ENCODE measurements around the gene UBTFL1.
A peak's percentile ranks its signal among the peaks of the same experiment; 100 is the strongest.
"Not testable (repeated sequence)": the region's sequence is repeated elsewhere in the genome, so short reads cannot be mapped to it uniquely, and the experiment has no call there.

UBTFL1 gene

GRCh38 chr11:90085650-90086049 lies at the start of gene UBTFL1:
Gene UBTFL1, plus strand, starts transcription at chr11:90085950. Its CDS starts 0 bp downstream, at chr11:90085950.
- H3K27me3 ChIP-seq (replicated peaks); H3K4me3 ChIP-seq (ENCODE audit: low read depth, low read length); H3K27ac ChIP-seq; H3K36me3 ChIP-seq (replicated peaks); in situ Hi-C loops (cut with HindIII; ENCODE audit: low pct_ligation_motif_present, low sequenced_read_pairs); DNase-seq: not testable (repeated sequence)

GRCh38 chr11:90051591-90052209 lies 34.0 kb upstream of the UBTFL1 start:
- DNase-seq; in situ Hi-C loops (cut with HindIII; ENCODE audit: low pct_ligation_motif_present, low sequenced_read_pairs); H3K36me3 ChIP-seq (replicated peaks); H3K4me3 ChIP-seq (ENCODE audit: low read depth, low read length); H3K27me3 ChIP-seq (replicated peaks); H3K27ac ChIP-seq: not testable (repeated sequence)

GRCh38 chr11:90052311-90052710 lies 33.4 kb upstream of the UBTFL1 start:
- in situ Hi-C loops (cut with HindIII; ENCODE audit: low pct_ligation_motif_present, low sequenced_read_pairs); H3K36me3 ChIP-seq (replicated peaks); DNase-seq; H3K27ac ChIP-seq; H3K4me3 ChIP-seq (ENCODE audit: low read depth, low read length); H3K27me3 ChIP-seq (replicated peaks): not testable (repeated sequence)

GRCh38 chr11:90053545-90053944 lies 32.2 kb upstream of the UBTFL1 start:
- H3K4me3 ChIP-seq (ENCODE audit: low read depth, low read length); H3K36me3 ChIP-seq (replicated peaks); H3K27me3 ChIP-seq (replicated peaks); in situ Hi-C loops (cut with HindIII; ENCODE audit: low pct_ligation_motif_present, low sequenced_read_pairs); DNase-seq; H3K27ac ChIP-seq: not testable (repeated sequence)

- DNase-seq; H3K36me3 ChIP-seq (replicated peaks); in situ Hi-C loops (cut with HindIII; ENCODE audit: low pct_ligation_motif_present, low sequenced_read_pairs); H3K27me3 ChIP-seq (replicated peaks); H3K4me3 ChIP-seq (ENCODE audit: low read depth, low read length); H3K27ac ChIP-seq: not testable (repeated sequence)
Measured at GRCh38 chr11:90088731-90089130, 3.0 kb downstream of the UBTFL1 start.

GRCh38 chr11:90095230-90095924 lies 9.6 kb downstream of the UBTFL1 start:
- in situ Hi-C loops (cut with HindIII; ENCODE audit: low pct_ligation_motif_present, low sequenced_read_pairs); H3K27ac ChIP-seq; H3K4me3 ChIP-seq (ENCODE audit: low read depth, low read length); H3K27me3 ChIP-seq (replicated peaks); H3K36me3 ChIP-seq (replicated peaks); DNase-seq: not testable (repeated sequence)

DNA sequence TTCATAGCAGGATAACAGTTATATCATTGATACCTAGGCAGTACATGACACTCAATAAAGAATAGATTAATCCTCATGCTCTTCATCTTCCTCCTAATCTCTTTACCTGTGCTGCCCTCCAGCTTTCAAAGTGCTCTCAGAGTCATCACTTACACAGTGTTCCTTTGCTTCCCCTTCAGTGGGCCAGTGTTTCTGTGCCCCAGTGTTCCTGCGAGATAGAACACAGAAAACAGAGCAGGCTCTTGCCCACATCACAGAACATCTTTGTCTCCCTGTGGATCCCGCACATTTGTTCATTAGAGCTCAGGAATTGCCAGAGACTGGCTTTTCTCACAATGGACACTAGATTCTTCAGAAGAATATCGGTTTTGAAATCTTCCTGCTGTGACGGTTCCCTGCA lies 12.5 kb downstream of the UBTFL1 start:
- H3K27me3 ChIP-seq (replicated peaks); H3K36me3 ChIP-seq (replicated peaks); DNase-seq; in situ Hi-C loops (cut with HindIII; ENCODE audit: low pct_ligation_motif_present, low sequenced_read_pairs); H3K27ac ChIP-seq; H3K4me3 ChIP-seq (ENCODE audit: low read depth, low read length): not testable (repeated sequence)

- TF ChIP-seq CTCF (IDR thresholded peaks at IDR 0.05; ENCODE audit: low read depth, low read length, missing control alignments), result no peak
- Histone ChIP-seq H3K27me3 (replicated peaks) (no peaks in the 10 kb centered on the region), H3K27ac (no peak overlapping the region), H3K4me3 (ENCODE audit: low read depth, low read length) (no peak overlapping the region), H3K36me3 (replicated peaks) (no peaks in the 10 kb centered on the region)
- DNase-seq, result no peak
- in situ Hi-C loops (cut with HindIII; ENCODE audit: low pct_ligation_motif_present, low sequenced_read_pairs), result no loop called here
Measured at GRCh38 chr11:90100431-90100830, 14.7 kb downstream of the UBTFL1 start.

- Histone ChIP-seq H3K27ac (no peak overlapping the region), H3K4me3 (ENCODE audit: low read depth, low read length) (no peak overlapping the region), H3K36me3 (replicated peaks) (no peaks in the 10 kb centered on the region), H3K27me3 (replicated peaks) (no peaks in the 10 kb centered on the region)
- DNase-seq, result no peak
- peak; percentile 19 for TF ChIP-seq CTCF (IDR thresholded peaks at IDR 0.05; ENCODE audit: low read depth, low read length, missing control alignments)
- in situ Hi-C loops (cut with HindIII; ENCODE audit: low pct_ligation_motif_present, low sequenced_read_pairs), result no loop called here
Measured at GRCh38 chr11:90113541-90113940, 27.8 kb downstream of the UBTFL1 start.
